IMR-90 (cell line): ENCODE results near the gene IL18.

ENCODE experiments used
- CEBPB ChIP-seq: IDR thresholded peaks from 2 replicates; pipeline ENCODE4 v1.6.1; 2012; ENCODE audit warnings: low read depth, low read length, improper control_type of control experiment
- FOS ChIP-seq: fragments of 150-350 bp; IDR thresholded peaks from 2 replicates; pipeline ENCODE4 v1.6.1; 2016; ENCODE audit warnings: low read depth, low read length
- POLR2A ChIP-seq: IDR thresholded peaks from 2 replicates; pipeline ENCODE4 v1.6.1; 2012; ENCODE audit warnings: mild to moderate bottlenecking, low read depth, low read length
- RAD21 ChIP-seq: IDR thresholded peaks from 2 replicates; pipeline ENCODE4 v1.6.1; 2012; ENCODE audit warnings: low read length, improper control_type of control experiment
- RFX5 ChIP-seq: IDR thresholded peaks from 2 replicates; pipeline ENCODE4 v1.8.0; 2012; ENCODE audit warnings: low read depth, mild to moderate bottlenecking, low read length, moderate library complexity
- SMC3 ChIP-seq: fragments of 150-350 bp; IDR thresholded peaks from 2 replicates; pipeline ENCODE4 v1.6.1; 2016; ENCODE audit warnings: low read depth, mild to moderate bottlenecking, antibody characterized with exemption, low read length, moderate library complexity
- TF ChIP-seq, protein P1 (sequence below): conservative IDR thresholded peaks from 2 replicates; pipeline ENCODE4 v1.5.1; 2012; ENCODE audit warnings: mild to moderate bottlenecking, low read depth, low read length, improper control_type of control experiment

DNA sequence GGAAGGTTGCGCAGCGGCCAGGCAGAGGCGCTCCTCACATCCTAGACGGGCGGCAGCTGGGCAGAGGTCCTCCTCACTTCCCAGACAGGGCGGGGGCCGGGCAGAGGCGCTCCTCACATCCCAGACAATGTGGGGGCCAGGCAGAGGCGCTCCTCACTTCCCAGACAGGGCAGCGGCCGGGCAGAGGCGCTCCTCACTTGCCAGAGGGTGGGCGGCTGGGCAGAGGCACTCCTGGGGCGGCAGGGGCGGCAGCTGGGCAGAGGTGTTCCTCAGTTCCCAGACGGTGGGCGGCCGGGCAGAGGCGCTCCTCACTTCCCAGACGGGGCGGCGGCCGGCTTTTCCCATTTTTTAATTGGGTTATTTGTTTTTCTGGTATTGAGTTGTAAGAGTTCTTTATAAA lies 42.2 kb upstream of the IL18 start:
- TF ChIP-seq, protein P1, sequence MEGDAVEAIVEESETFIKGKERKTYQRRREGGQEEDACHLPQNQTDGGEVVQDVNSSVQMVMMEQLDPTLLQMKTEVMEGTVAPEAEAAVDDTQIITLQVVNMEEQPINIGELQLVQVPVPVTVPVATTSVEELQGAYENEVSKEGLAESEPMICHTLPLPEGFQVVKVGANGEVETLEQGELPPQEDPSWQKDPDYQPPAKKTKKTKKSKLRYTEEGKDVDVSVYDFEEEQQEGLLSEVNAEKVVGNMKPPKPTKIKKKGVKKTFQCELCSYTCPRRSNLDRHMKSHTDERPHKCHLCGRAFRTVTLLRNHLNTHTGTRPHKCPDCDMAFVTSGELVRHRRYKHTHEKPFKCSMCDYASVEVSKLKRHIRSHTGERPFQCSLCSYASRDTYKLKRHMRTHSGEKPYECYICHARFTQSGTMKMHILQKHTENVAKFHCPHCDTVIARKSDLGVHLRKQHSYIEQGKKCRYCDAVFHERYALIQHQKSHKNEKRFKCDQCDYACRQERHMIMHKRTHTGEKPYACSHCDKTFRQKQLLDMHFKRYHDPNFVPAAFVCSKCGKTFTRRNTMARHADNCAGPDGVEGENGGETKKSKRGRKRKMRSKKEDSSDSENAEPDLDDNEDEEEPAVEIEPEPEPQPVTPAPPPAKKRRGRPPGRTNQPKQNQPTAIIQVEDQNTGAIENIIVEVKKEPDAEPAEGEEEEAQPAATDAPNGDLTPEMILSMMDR, result no peak
- no peak for TF ChIP-seq RAD21
- TF ChIP-seq RFX5, result no peak
- TF ChIP-seq POLR2A, result no peak
- TF ChIP-seq CEBPB, result no peak
- no peak for TF ChIP-seq FOS
- no peak for TF ChIP-seq SMC3
